ENCODE measurements around the gene GIGYF1.

Gene GIGYF1

GRCh38 chr7:100632951-100633717 is 60.9 kb downstream of the GIGYF1 start:
- DNase-seq (ENCODE audit: low spot score), result peak; percentile 63

DNA sequence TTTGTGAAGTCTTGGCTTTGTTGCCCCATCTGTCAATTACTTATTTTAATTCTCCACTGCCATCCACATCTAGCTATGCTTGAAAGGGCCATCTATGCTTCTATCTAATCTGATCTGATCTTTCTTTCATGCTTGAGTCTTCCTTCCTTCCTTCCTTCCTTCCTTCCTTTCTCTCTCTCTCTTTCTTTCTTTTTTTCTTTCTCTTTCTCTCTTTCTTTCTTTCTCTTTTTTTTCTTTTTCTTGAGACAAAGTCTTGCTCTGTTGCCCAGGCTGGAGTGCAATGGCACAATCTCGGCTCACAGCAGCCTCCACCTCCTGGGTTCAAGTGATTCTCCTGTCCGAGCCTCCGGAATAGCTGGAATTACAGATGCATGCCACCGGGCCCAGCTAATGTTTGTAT is 64.0 kb downstream of the GIGYF1 start:
- DNase-seq (ENCODE audit: low spot score), result no peak
